H1 (cell line): Measurements from ENCODE around the gene DENND4C. TPM values are rescaled to one million over a fixed set of nuclear protein-coding genes. Genes with fewer than 3 reads are reported as not detected.

Source experiments
- CTCF ChIA-PET: fragments of 300-600 bp; sonication (Branson Sonifier 250); formaldehyde crosslinking; loops from one replicate; lab custom pipeline; 2021; ENCODE audit not compliant: partially characterized antibody; lab: Charles Lee
- POLR2A ChIA-PET: fragments of 300-600 bp; sonication (Branson Sonifier 250); formaldehyde crosslinking; loops from one replicate; lab custom pipeline; 2021; ENCODE audit warnings: inconsistent platforms; ENCODE audit not compliant: partially characterized antibody; lab: Charles Lee
- DNase-seq, 2 experiments: peaks; one replicate each; pipeline versions ENCODE4 v3.0.0 to v3.0.0-alpha.2; 2010 to 2022; ENCODE audit warnings: low spot score in 2 of 2, low read depth in 1 of 2, mixed read lengths in 1 of 2
- FAIRE-seq: peaks from 2 replicates; lab custom pipeline; 2011; peaks lifted over from hg19 to GRCh38; lab: Jason Lieb, UNC
- H2AFZ ChIP-seq: 2 replicates; pipeline ENCODE4 v1.8.1; 2012; ENCODE audit warnings: low read length, inconsistent platforms
- H2AK5ac ChIP-seq: 2 replicates; pipeline ENCODE4 v1.6.1; 2013; ENCODE audit warnings: low read depth, low read length
- H2BK120ac ChIP-seq: replicated peaks from 2 replicates; pipeline ENCODE3; 2013; ENCODE audit warnings: low read depth, low read length, inconsistent platforms
- H2BK12ac ChIP-seq: 2 replicates; pipeline ENCODE4 v1.6.1; 2013; ENCODE audit warnings: low read depth, low read length
- H2BK15ac ChIP-seq: 2 replicates; pipeline ENCODE4 v1.6.1; 2013; ENCODE audit warnings: low read length
- H2BK20ac ChIP-seq: 2 replicates; pipeline ENCODE4 v1.6.1; 2013; ENCODE audit warnings: low read length
- H2BK5ac ChIP-seq: 2 replicates; pipeline ENCODE4 v1.6.1; 2013; ENCODE audit warnings: low read depth, low read length
- H3K14ac ChIP-seq: 2 replicates; pipeline ENCODE4 v1.6.1; 2013; ENCODE audit warnings: inconsistent platforms; ENCODE audit not compliant: insufficient read length
- H3K18ac ChIP-seq: 2 replicates; pipeline ENCODE4 v1.6.1; 2013; ENCODE audit warnings: low read length; ENCODE audit errors: extremely low read depth
- H3K23ac ChIP-seq: 2 replicates; pipeline ENCODE4 v1.6.1; 2013; ENCODE audit warnings: inconsistent platforms; ENCODE audit not compliant: insufficient read length
- H3K23me2 ChIP-seq: 2 replicates; pipeline ENCODE4 v1.6.1; 2013; ENCODE audit warnings: low read depth, low read length
- H3K27ac ChIP-seq: 2 replicates; pipeline ENCODE4 v1.6.1; 2011; ENCODE audit warnings: low read depth, low read length, inconsistent platforms
- H3K27me3 ChIP-seq, 4 experiments: replicated peaks in 1 of 4; 1 replicate in 1 of 4; 2 replicates in 3 of 4; pipeline versions ENCODE4 v1.6.1 to v1.8.1; 2011 to 2013; ENCODE audit warnings: low read length in 3 of 4, mild to moderate bottlenecking in 3 of 4, inconsistent platforms in 2 of 4, mixed read lengths in 2 of 4, moderate library complexity in 1 of 4; ENCODE audit not compliant: control insufficient read depth in 3 of 4, insufficient read depth in 3 of 4; ENCODE audit errors: extremely low read depth in 1 of 4
- H3K36me3 ChIP-seq, 4 experiments: 2 replicates each; pipeline versions ENCODE4 v1.6.1 to v1.8.1; 2011 to 2013; ENCODE audit warnings: mild to moderate bottlenecking in 4 of 4, low read length in 3 of 4, moderate library complexity in 2 of 4, control low read depth in 1 of 4, inconsistent platforms in 1 of 4; ENCODE audit not compliant: insufficient read depth in 4 of 4, control insufficient read depth in 2 of 4
- H3K4ac ChIP-seq: replicated peaks from 2 replicates; pipeline ENCODE3; 2013; ENCODE audit warnings: low read length, low read depth, mixed read lengths, inconsistent platforms; ENCODE audit not compliant: insufficient read length
- H3K4me1 ChIP-seq, 4 experiments: replicated peaks in 1 of 4; 1 replicate in 1 of 4; 2 replicates in 3 of 4; pipeline versions ENCODE4 v1.6.1 to v1.8.1; 2011 to 2013; ENCODE audit warnings: low read length in 3 of 4, inconsistent platforms in 2 of 4, mixed read lengths in 1 of 4; ENCODE audit not compliant: insufficient read depth in 4 of 4, control insufficient read depth in 3 of 4
- H3K4me2 ChIP-seq, 2 experiments: 2 replicates each; pipeline versions ENCODE4 v1.6.1 to v1.8.1; 2011 to 2013; ENCODE audit warnings: low read depth in 2 of 2, low read length in 2 of 2, control low read depth in 1 of 2, inconsistent platforms in 1 of 2, mild to moderate bottlenecking in 1 of 2; ENCODE audit not compliant: insufficient read depth in 1 of 2
- H3K4me3 ChIP-seq, 4 experiments: fragments of 200-600, 300-600 bp in 1 of 4; sonication (generic), shearing (Covaris generic), sonication (Bioruptor Twin) in 1 of 4; 2 replicates each; pipeline versions ENCODE4 v1.5.1 to v1.8.1; 2011 to 2016; ENCODE audit warnings: low read length in 4 of 4, low read depth in 3 of 4, control low read depth in 2 of 4, inconsistent platforms in 2 of 4, mild to moderate bottlenecking in 2 of 4, mixed read lengths in 1 of 4, moderate library complexity in 1 of 4; ENCODE audit not compliant: insufficient read depth in 2 of 4; ENCODE audit errors: extremely low read depth in 1 of 4
- H3K56ac ChIP-seq: replicated peaks from 2 replicates; pipeline ENCODE3; 2013; ENCODE audit warnings: low read depth, mild to moderate bottlenecking, mixed read lengths, low read length, inconsistent platforms; ENCODE audit not compliant: insufficient read length
- H3K79me1 ChIP-seq: 2 replicates; pipeline ENCODE4 v1.6.1; 2013; ENCODE audit warnings: low read depth, low read length, control low read depth
- H3K79me2 ChIP-seq, 2 experiments: 2 replicates each; pipeline versions ENCODE4 v1.6.1 to v1.8.1; 2012 to 2013; ENCODE audit warnings: low read length in 2 of 2, mild to moderate bottlenecking in 2 of 2, inconsistent platforms in 1 of 2; ENCODE audit not compliant: insufficient read depth in 2 of 2, control insufficient read depth in 1 of 2
- H3K9ac ChIP-seq, 4 experiments: replicated peaks in 1 of 4; 1 replicate in 1 of 4; 2 replicates in 3 of 4; pipeline versions ENCODE4 v1.6.1 to v1.8.1; 2011 to 2013; ENCODE audit warnings: low read depth in 3 of 4, low read length in 3 of 4, control low read depth in 2 of 4, mild to moderate bottlenecking in 2 of 4, moderate library complexity in 2 of 4, inconsistent platforms in 1 of 4; ENCODE audit errors: extremely low read depth in 1 of 4
- H3K9me3 ChIP-seq, 2 experiments: 2 replicates each; pipeline versions ENCODE4 v1.6.1 to v1.8.1; 2012 to 2013; ENCODE audit warnings: mild to moderate bottlenecking in 2 of 2, moderate library complexity in 2 of 2, control low read depth in 1 of 2, inconsistent platforms in 1 of 2, low read depth in 1 of 2, low read length in 1 of 2, mixed read lengths in 1 of 2; ENCODE audit not compliant: insufficient read depth in 2 of 2
- H4K20me1 ChIP-seq, 2 experiments: replicated peaks in 1 of 2; 2 replicates each; pipeline versions ENCODE3 to v1.8.1; 2011 to 2013; ENCODE audit warnings: inconsistent platforms in 2 of 2, low read length in 2 of 2, mild to moderate bottlenecking in 1 of 2; ENCODE audit not compliant: insufficient read depth in 2 of 2, control insufficient read depth in 1 of 2
- H4K5ac ChIP-seq: 2 replicates; pipeline ENCODE4 v1.6.1; 2013; ENCODE audit warnings: low read length, low read depth, mixed read lengths, inconsistent platforms; ENCODE audit not compliant: insufficient read length
- H4K8ac ChIP-seq: 2 replicates; pipeline ENCODE4 v1.8.0; 2013; ENCODE audit warnings: mild to moderate bottlenecking, moderate library complexity, low read length, inconsistent platforms; ENCODE audit not compliant: insufficient read depth; ENCODE audit errors: extremely low read depth
- H4K91ac ChIP-seq: replicated peaks from 2 replicates; pipeline ENCODE3; 2013; ENCODE audit warnings: low read length, mixed read lengths, inconsistent platforms; ENCODE audit not compliant: insufficient read length
- EP300 ChIP-seq, 2 experiments: IDR thresholded peaks; 1 replicate in 1 of 2; 2 replicates in 1 of 2; pipeline ENCODE4 v1.6.1; 2011 to 2012; ENCODE audit warnings: low read depth in 2 of 2, low read length in 2 of 2, mild to moderate bottlenecking in 2 of 2, borderline replicate concordance in 1 of 2, inconsistent platforms in 1 of 2, moderate library complexity in 1 of 2
- GABPA ChIP-seq: IDR thresholded peaks from 2 replicates; pipeline ENCODE4 v1.6.1; 2011; ENCODE audit warnings: mild to moderate bottlenecking, low read length, moderate library complexity, borderline replicate concordance; ENCODE audit not compliant: insufficient read depth
- HDAC6 ChIP-seq: IDR thresholded peaks from one replicate; pipeline ENCODE4 v1.7.1; 2012; ENCODE audit warnings: low read depth, mild to moderate bottlenecking, inconsistent platforms, low read length, moderate library complexity
- KDM1A ChIP-seq: fragments of 200-600, 300-600 bp; sonication (generic); IDR thresholded peaks from 2 replicates; pipeline ENCODE4 v1.7.1; 2016; ENCODE audit warnings: mild to moderate bottlenecking, low read length, borderline replicate concordance
- KDM4A ChIP-seq: IDR thresholded peaks from one replicate; pipeline ENCODE4 v1.7.1; 2012; ENCODE audit warnings: low read depth, mild to moderate bottlenecking, moderate library complexity, low read length, inconsistent platforms; ENCODE audit not compliant: severe bottlenecking
- RFX5 ChIP-seq: IDR thresholded peaks from 2 replicates; pipeline ENCODE4 v1.6.1; 2011; ENCODE audit warnings: low read depth, low read length, improper control_type of control experiment, borderline replicate concordance
- SIX5 ChIP-seq: IDR thresholded peaks from 2 replicates; pipeline ENCODE4 v1.6.1; 2011; ENCODE audit warnings: mild to moderate bottlenecking, low read depth, low read length
- SP2 ChIP-seq: IDR thresholded peaks from 2 replicates; pipeline ENCODE4 v1.6.1; 2012; ENCODE audit warnings: mild to moderate bottlenecking, low read length, inconsistent platforms
- ZNF274 ChIP-seq: IDR thresholded peaks from 2 replicates; pipeline ENCODE4 v1.7.0; 2012; ENCODE audit warnings: low read length, borderline replicate concordance; ENCODE audit errors: extremely low read depth
- polyA plus RNA-seq, 7 experiments: library from polyadenylated mRNA; depleted of rRNA in 3 of 7; stranded (reverse) in 5 of 7; unstranded in 2 of 7; fragments of >200 nt in 5 of 7; fragments of 200-250 nt in 2 of 7; gene quantifications; 1 replicate in 5 of 7; 2 replicates in 1 of 7; 4 replicates in 1 of 7; pipeline versions ENCODE4 v1.2.1 to v1.2.3, GENCODE V29; 2011 to 2013; ENCODE audit warnings: missing spikeins in 2 of 7, mixed read lengths in 2 of 7
- total RNA-seq: library from RNA; stranded (reverse); fragmentation: NEBNext Ultra II Directional; extraction: Animal tissue kit (Norgen Biotek cat#: 25700); gene quantifications from 2 replicates; pipeline ENCODE4 v1.2.1, GENCODE V29; 2021
- TF ChIP-seq, protein P1 (sequence below): IDR thresholded peaks from 2 replicates; pipeline ENCODE4 v1.6.1; 2012; ENCODE audit warnings: inconsistent platforms

The DENND4C gene
- total and polyA plus RNA-seq, 2 of the 8 experiments (the other 6 are each of a cell fraction or from before 2014, with no cell fraction given): 6.9 to 18.9 TPM

DNA sequence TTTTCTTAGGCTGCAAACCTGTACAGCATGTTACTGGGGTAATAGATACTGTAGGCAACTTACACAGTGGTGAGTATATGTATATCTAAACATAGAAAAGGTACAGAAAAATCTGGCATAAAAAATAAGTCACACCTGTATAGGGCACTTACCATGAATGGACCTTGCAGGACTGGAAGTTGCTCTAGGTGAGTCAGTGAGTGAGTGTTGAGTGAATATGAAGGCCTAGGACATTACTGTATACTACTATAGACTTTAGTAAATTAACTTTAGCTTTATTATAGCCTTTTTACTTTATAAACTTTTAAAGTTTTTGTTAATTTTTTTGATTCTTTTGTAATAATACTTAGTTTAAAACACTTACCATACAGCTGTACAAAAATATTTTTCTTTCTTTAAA lies 51.3 kb downstream of the DENND4C start:
- ChIA-PET POLR2A (interaction anchor here (1.0 kb wide), 1 partner anchor 98 kb away, joined by 4 read pairs; the partner anchor contains the start of gene RPS6), CTCF (interaction anchor here (1.7 kb wide), 1 partner anchor 10 kb away, joined by 6 read pairs; no protein-coding TSS in a partner anchor)
- Histone ChIP-seq H3K4me3 (no peak overlapping the region), H4K8ac (no peak overlapping the region), H3K14ac (no peak overlapping the region), H3K4me1 (no peaks in the 10 kb centered on the region), H3K36me3 (peaks cover 0 to 2% (median 0%) of the 10 kb centered on the region in 4 experiments; a peak in 1 of 8 replicates), H2BK15ac (no peak overlapping the region), H3K4me2 (no peak overlapping the region), H3K18ac (no peak overlapping the region), H3K27me3 (no peaks in the 10 kb centered on the region), H3K9ac (no peak overlapping the region), H2AK5ac (no peak overlapping the region), H2BK20ac (no peak overlapping the region), H3K27ac (no peak overlapping the region), H3K79me2 (peaks cover 0 to 39% of the 10 kb centered on the region in 2 experiments; a peak in 2 of 4 replicates), H4K91ac (no peak overlapping the region), H2BK12ac (no peak overlapping the region), H2BK5ac (no peak overlapping the region), H4K20me1 (peaks cover 1 to 2% of the 10 kb centered on the region in 2 experiments), H3K9me3 (no peaks in the 10 kb centered on the region), H3K23ac (no peak overlapping the region), H2AFZ (no peak overlapping the region), H3K56ac (no peak overlapping the region), H3K4ac (no peak overlapping the region), H3K23me2 (no peaks in the 10 kb centered on the region), H4K5ac (no peak overlapping the region), H3K79me1 (no peaks in the 10 kb centered on the region; the same call in 1 of the 2 replicates), H2BK120ac (no peak overlapping the region)
- FAIRE-seq (no peak), DNase-seq (no peak)
- TF ChIP-seq ZNF274: no peak
- TF ChIP-seq SP2: no peak
- no peak for TF ChIP-seq KDM1A
- no peak for TF ChIP-seq GABPA
- TF ChIP-seq RFX5: no peak
- TF ChIP-seq HDAC6: no peak
- no peak for TF ChIP-seq KDM4A
- no peak for TF ChIP-seq SIX5
- no peak for TF ChIP-seq EP300 (IDR thresholded peaks at IDR 0.05; ENCODE audit: borderline replicate concordance in 1 of 2, low read depth in 2 of 2, low read length in 2 of 2)
- TF ChIP-seq, protein P1, sequence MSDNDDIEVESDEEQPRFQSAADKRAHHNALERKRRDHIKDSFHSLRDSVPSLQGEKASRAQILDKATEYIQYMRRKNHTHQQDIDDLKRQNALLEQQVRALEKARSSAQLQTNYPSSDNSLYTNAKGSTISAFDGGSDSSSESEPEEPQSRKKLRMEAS: no peak
